Right kidney (tissue), 9 donors: ENCODE results near the gene NPPC.
A peak's percentile ranks its signal among the peaks of the same experiment; 100 is the strongest.
"Not testable (repeated sequence)": the region's sequence is repeated elsewhere in the genome, so short reads cannot be mapped to it uniquely, and the experiment has no call there.

Experiments used
- DNase-seq: peaks from one replicate; pipeline ENCODE4 v3.0.0-alpha.2; 2016
- long read RNA-seq, 8 donors: transcript quantifications; one replicate each; lab custom pipeline, GENCODE V29; 2026

The NPPC gene, protein sequence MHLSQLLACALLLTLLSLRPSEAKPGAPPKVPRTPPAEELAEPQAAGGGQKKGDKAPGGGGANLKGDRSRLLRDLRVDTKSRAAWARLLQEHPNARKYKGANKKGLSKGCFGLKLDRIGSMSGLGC
- long read RNA-seq, donor 1, partial matches to known transcripts, result 0 of 1 reads
- long read RNA-seq, donor 1, other reads (novel, unspliced or antisense), result 0 of 1 reads
- long read RNA-seq, donor 2, result 0 reads
- long read RNA-seq, donor 3, result 0 reads
- long read RNA-seq, donor 4, result 0 reads
- long read RNA-seq, donor 5, result 0 reads
- long read RNA-seq, donor 6, result 0 reads
- long read RNA-seq, donor 7, result 0 reads
- long read RNA-seq, donor 8, result 0 reads

DNA sequence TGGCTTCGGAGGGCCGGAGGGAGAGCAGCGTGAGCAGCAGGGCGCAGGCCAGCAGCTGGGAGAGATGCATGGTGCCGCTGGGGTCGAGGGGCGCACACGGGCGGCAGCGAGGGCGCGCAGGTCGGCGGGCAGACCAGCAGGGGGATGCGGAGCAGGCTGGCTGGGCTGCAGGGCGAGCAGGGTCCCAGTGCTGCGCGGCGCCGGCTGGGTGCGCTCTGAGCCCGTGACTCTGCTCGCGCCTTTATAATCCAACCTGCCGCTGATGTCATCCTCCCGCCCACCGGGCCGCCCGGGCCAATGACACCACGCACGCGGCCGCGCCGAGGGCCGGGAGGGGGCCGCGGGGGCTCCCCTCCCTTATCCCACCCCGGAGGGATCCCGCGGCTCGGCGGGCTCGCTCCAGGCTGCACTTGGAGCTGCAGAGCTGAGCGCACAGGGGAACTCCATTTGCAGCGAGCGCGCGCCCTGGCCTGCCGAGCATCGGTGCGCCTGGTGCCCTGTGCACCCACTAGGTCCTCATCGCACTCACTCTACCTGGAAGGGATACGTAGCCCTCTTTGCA is at the start of gene NPPC:
TSS of gene NPPC (minus strand) at position 217 of the 562 bp plus-strand sequence. CDS start at position 70, 147 bp downstream.
- DNase-seq, result peak; percentile 90

DNA sequence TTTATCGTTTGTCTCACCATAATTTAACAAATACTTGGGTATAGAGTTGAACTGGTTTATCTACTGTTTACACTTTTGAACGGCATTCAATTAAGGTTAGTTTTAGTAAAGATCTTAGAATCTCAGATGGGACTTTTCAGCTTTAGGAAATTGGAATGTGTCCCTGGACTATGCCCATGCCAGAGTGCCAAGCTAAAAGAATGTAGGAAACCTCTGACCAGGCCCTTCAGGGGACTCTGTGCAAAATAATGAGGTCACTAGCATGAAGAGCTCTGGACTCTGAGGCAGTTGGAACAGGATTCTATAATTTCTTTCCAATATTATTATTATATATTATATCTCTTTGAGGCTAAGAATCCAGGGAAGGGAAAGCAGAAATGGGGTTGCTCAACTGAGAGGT is 48.8 kb upstream of the NPPC start:
- no peak for DNase-seq

DNA sequence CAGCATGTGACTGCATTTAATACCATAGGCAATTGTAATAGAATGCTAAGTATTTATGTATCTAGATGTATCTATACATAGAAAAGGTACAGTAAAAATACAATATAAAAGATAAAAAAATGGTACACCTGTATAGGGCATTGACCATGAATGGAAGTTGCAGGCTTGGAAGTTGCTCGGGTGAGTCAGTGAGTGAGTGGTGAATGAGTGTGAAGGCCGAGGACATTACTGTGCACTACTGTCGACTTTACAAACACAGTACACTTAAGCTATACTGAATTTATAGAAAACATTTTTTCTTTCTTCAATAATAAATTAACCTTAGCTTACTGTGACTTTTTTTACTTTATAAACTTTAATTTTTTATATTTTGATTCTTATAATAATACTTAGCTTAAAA is 44.3 kb upstream of the NPPC start:
- no peak for DNase-seq

DNA sequence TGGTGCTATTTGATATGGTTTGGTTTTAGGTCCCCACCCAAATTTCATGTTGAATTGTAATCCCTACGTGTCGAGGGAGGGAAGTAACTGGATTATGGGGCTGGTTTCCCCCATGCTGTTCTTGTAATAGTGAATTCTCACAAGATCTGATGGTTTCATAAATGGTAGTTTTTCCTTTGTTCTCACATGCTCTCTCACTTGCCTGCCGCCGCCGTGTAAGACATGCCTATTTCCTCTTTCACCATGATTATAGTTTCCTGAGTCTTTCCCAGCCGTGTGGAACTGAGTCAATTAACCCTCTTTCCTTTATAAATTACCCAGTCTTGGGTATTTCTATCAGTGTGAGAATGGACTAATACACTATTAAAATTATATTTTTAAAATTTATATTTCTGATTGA is 42.6 kb upstream of the NPPC start:
- no peak for DNase-seq

DNA sequence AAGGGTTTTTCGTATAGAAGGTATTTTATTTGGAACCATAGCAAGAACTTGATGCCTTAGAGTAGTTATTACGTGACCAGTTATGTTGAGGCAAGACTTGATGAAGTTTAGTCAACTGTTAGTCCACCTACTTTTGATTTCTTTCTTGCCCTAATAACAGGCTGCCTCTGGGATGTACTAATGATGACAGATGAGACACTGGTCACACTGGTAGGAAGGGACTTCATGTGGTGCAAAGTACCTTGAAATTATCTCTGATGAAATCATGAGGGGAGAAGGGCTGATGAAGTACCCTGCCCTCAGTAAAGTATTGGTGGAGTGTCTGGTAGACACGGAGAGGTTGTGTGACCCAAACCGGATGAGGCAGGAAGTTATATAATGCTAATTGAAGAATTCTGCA is 40.7 kb upstream of the NPPC start:
- no peak for DNase-seq

DNA sequence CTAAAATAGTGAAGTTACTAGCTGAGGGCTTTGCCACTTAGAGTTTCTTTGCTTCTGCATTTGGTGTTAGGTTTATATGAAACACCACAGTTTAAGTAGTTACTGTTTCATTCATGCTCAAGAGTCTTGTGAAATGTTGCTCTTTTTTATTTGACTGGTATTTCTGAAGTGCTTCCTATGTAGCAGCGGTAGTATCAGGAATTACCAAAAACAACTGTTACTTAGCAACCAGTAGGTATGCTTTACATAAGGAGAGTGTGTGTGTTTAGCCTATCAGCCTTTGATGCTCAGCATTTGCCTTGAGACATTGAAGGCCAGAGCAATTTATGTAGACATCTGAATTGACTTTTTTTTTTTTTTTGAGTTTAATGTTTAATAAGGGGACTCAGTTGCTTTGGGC is 38.9 kb upstream of the NPPC start:
- no peak for DNase-seq

DNA sequence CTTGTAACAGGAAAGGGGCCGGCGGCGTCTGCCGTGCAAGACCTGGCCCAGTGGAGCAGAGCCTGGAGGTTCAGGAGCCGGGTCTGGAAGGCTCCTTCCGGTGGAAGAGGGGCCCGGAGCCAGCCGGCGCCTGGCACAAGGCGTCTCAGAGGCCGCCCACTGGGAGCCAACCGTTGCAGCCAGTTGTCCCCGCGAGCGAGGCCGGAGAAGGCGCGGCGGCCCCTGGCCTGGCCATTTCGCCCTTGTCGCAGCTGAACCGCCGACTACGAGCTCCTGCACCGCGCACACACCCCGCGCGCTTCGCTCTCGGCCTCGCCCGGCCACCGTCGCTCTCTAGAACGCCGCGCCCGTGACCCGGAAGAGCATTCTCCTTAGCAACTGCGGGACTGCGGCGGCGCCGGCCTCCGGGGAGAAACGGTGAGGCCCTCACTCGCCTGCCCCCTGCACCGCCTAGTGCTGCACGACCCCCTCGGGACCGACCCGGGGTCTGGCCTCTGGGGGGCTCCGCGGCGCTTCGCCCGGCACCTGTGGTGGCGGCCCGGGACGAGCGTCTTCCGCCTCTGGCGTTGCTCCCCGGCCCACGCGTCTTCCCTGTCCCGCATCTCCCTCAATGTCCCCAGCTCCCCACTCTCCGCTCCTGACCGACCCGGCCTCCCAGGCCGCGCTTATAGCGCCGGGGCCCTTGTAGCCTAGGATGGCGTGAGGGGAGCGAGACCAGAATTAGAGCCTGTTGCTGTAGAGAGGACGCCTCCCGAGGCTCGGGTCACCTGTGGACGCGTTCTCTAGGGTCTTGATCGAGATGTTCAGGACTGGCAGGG is 35.4 kb upstream of the NPPC start, which contains the start of gene DIS3L2:
TSS of gene DIS3L2 (plus strand) at position 365 of the 818 bp plus-strand sequence. CDS start 53,215 bp downstream, outside the sequence.
- peak; percentile 97 for DNase-seq

DNA sequence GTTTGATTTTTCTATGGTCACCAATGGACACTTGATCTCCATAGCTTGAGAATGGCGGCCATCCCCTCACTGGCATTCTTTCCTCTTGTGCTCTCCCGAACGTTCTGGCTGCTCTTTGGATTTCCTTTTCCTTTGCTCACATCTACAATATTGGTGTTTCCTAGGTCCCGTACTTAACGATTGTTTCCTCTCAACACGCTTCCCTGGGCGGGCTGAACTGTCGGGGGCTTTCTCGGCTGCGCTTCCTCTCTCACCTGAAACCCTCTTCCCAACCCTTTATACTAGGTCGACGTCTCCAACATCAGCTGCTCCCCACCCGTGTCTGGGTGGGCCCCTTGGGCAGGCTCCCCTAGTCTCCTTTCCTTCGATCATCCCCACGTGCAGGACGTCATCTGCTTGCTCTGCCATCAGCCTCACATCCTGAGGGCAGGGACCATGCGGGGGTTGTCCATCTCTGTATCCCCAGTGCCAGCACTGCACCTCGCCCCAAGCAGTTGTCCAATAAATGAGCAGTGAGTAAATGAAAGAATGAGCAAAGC is 34.7 kb upstream of the NPPC start:
- no peak for DNase-seq

DNA sequence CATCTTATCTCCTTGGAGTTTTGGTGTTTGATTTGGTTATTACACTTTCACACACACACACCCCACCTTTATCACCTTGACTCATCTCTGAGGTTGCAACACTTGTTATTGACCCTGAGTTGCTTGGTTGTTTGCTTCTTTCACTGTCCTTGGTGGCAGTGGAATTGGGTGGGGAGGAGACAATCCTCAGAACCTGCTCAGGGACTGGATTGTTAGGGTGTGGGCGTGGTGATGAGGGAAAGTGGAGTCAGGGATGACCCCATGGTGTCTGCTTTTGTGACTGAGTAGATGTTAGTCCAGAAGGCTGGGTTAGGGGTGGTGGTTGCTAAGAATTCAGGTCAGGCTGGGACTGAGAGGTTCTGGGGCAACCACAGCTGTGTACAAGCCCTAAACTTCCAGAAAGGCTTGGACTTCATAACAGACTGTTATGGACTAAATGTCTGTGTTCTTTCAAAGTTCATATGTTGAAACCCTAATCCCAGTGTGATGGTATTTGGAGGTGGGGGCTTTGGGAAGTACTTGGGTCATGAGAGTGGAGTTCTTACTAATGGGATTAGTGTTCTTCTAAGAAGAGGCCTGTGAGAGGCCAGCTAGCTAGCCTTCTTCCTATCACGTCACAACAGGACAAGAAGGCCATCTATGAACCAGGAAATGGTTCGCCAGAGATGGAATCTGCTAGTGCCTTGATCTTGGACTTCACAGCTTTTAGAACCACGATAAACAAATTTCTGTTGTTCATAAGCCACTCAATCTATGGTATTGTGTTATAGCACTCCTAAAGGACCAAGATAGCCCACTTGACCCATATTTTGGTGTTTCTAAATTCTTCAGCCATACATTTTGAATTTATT is 31.9 kb upstream of the NPPC start:
- no peak for DNase-seq

DNA sequence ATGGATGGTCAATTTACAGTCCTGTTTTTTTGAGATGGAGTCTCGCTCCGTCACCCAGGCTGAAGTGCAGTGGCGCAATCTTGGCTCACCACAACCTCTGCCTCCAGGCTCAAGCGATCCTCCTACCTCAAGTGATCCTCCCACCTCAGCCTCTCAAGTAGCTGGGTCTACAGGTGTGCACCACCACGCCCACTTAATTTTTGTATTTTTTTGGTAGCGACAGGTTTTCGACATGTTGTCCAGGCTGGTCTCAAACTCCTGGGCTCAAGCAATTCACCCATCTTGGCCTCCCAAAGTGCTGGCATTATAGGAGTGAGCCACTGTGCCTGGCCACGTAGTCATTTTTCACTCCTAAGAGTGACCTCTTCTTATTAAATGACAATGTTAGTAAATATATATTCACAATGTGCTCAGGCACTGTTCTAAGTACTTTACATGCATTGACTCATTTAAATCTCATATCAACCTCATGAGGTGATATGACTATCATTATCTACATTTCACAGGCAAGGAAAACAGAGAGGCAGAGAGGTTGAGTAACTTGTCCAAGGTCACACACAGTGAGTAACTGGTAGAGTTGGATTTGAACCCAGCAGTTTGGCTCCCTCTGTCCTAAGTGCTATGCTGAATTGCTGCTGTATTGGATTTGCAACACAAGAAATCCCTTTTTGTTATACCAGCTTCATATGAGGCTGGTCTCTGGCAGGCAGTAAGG is 29.7 kb upstream of the NPPC start:
- DNase-seq, result no peak

DNA sequence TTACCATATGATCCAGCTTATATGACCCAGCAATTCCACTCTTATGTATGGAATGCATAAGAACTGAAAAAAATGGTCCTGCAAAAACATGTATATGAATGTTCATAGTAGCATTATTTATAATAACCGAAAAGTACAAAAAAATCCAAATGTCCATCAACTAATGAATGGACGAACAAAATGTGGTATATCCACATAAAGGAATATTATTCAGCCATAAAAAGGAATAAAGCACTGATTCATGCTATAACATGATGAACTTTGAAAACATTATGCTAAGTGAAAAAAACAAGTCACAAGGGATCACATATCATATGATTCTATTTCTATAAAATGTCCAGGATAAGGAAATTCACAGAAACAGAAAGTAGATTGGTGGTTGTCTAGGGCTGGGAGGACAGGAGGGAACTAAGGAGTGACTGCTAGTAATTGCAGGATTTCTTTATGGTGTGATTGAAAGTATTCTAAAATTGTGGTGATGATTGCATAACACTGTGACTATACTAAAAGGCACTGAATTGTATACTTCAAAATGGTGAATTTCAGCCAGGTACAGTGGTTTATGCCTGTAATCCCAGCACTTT is 25.3 kb upstream of the NPPC start:
- no peak for DNase-seq

DNA sequence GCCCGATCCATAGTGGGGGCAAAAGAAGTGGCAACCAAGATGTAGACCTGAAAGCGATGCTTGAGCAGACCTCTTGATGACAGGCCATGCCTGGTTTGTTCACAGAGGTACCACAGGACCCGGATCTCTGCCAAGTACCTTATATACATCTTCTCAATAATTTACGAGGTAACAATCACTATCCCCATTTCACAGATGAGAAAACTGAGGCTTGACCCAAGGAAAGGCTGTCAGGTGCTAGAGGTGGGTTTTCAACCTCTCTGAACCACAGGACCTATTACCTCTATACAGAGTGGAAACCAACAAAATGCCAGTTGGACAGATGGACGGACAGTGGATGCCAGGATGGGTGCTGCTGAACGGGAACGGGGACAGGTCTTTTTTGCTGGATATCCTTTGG is 21.5 kb upstream of the NPPC start:
- DNase-seq, result no peak

DNA sequence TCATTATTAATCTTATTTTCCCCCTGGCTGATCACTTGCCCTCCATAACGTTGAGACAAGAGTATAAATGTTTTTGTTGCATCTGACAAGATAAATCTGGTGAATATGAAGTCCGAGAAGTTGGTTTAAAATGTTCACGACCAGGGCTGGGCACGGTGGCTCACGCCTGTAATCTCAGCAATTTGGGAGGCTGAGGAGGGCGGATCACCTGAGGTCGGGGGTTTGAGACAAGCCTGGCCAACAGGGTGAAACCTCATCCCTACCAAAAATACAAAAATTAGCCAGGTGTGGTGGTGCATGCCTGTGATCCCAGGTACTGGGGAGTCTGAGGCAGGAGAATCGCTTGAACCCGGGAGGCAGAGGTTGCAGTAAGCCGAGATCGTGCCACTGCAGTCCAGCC is 20.9 kb upstream of the NPPC start:
- DNase-seq, result not testable (repeated sequence)

DNA sequence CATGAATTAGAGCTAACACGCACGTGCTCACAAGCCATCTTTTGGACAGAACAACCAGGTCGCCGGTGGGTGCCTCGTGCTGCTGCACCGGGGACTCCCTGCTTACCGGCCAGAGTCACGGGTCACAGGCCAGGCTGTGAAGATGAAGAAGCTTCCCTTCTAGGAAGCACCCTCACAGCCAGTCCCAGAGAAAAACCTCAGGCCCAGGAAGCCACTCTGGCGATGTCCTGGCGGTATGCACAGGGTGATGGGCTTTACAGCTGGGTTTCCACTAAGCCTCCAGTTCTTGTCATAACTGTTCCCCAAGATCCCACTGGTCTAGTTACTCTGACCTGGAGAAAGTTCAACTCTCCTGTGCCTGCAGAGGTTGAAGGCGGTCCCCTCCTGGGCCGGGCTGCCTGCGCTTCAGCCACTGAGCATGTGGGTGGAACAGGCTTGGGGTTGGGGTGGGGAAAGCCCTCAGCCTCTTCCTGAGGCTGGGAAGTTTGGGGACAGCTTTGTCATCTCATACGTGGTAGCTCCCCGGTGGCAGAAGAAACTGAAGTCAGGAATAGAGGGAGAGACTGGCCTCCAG is 20.1 kb upstream of the NPPC start:
- DNase-seq, result no peak

DNA sequence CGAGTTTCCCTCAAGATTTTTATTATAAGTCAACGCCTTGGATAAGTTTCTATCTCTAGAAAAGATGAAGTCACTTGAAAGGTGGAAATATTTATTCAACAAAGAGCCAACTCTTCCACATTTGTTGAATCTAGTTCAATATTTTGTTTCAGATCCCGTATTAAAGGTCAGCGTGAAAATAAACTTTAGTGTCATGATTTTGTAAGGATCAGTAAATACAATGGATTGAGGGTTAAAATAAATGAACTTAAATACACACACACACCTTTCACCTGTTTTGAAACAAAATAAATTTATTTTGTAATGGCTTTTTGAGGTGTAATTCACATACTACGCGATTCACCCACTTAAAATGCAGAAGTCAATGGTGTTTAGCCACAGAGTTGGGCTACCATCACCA is 16.0 kb upstream of the NPPC start:
- no peak for DNase-seq

DNA sequence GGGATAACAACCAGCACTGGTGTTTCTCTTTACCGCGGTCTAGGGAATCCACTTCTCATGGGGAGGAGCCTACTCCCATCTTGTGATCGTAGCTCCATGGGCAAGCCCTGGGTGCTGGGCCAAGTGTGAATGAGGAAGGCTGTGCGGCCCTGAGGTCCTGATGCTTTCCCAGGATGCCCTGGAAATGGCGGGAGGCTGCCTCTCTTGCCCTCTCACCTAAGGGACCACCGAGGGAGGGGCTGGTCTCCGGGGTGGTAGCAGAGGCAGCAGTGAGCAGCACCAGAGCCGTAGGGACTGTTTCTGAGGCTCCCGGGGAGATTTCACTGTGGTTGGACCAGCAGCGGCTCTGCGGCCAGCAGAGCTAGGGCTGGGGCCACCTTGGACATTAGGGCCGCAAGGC is 15.5 kb upstream of the NPPC start:
- DNase-seq, result no peak

DNA sequence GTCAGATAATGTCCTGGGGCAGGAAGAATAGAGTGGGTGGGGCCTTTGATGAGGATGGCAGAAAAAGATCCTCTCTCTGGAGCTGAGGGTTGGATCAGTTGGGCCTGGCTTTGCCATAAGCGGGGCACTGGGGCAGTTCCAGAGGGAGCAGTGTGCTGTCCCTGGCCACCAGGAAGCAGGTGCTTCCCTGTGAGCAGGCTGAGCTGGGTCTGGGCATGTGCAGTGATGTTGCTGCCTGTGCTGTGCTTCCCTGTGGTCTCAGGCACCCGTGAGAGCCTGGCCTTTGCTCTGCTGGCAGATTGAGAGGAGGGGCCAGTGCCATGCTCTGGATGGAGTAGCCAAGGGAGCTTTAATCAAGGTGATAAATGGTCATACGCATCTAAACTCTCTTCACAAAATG is 14.6 kb upstream of the NPPC start:
- DNase-seq, result no peak

DNA sequence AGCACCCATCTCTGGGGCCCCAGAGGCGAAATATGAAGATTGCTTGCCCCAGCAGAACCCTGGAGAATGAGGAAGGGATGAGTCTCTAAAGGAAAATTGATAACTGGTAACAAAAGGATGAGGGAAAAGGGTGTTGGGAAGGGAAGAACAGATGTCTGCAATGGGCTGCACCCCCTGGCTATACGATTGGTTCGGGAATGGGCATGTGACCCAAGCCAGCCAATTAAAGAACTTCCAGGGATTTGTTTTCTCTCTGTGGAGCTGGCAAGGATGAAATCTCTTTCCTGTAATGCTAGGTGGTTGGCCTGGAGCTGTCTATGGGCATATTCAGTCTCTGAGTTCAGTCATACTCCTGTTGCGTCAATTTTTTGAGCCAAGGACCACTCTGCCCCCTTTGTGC is 12.8 kb upstream of the NPPC start:
- DNase-seq, result no peak

DNA sequence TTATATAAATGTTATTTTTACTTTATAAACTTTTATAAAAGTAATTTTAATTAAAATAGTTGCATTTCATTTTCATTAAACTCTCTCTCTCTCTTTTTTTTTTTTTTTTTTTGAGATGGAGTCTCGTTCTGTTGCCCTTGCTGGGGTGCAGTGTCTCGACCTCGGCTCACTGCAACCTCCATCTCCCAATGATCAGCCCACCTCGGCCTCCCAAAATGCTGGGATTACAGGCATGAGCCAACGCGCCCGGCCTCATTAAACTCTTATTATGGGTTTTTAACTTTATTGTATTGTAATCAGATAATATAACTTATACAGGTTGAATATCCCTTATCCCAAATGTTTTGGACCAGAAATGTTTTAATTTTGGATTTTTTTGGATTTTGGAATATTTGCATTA is 10.9 kb upstream of the NPPC start:
- no peak for DNase-seq

DNA sequence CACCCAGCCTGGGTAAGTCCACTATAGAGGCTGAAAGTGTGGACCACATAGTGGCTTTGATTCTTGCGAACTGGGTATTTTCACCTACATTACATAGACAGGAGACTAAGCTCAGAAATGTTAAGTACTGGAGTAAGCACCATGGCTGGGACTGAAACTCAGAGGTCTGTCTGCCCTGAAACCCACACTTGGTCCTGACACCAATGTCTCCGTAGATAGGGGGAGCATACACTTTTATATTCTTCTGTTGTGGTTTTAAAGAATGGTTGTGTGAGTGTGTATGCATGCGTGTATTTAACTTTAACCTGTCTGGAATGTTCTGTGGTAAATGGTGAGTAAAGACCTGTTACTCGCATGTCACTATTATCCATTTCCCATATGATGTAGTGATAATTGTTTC is 10.3 kb upstream of the NPPC start:
- DNase-seq, result no peak

DNA sequence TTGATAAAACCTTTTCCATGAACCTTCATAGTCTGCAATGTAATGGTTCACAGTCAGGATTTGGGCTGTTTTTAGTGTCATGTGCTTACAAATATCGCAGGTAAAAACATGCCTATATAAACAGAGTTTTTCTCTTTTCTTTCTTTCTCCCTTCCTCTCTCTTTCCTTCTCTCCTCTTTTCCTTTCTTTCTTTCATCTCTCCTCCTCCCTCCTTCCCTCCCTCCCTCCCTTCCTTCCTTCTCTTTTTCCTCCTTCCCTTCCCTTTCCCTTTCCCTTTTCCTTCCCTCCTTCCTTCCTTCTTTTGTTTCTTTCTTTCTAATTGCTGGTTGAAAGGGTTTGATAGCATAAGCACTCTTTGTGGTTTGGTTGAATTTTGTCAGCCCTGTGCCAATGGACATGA is 9.6 kb upstream of the NPPC start:
- no peak for DNase-seq
